Mucosa of gallbladder (tissue), 1 donor: ENCODE measurements around the gene HS1BP3. TPM values are rescaled to one million over a fixed set of nuclear protein-coding genes. Genes with fewer than 3 reads are reported as not detected.
A peak's percentile ranks its signal among the peaks of the same experiment; 100 is the strongest.

ENCODE experiments used
- DNase-seq: peaks from one replicate; pipeline ENCODE4 v3.0.0-alpha.2; 2020; ENCODE audit warnings: low spot score
- total RNA-seq: library from RNA; stranded (reverse); gene quantifications from one replicate; pipeline ENCODE4 v1.2.1, GENCODE V29; 2021
- donor health status: DM: no; HTN: no; CAD: no.

The HS1BP3 gene
- total RNA-seq, 1 donor from 2014 or later, result 50.3 TPM

DNA sequence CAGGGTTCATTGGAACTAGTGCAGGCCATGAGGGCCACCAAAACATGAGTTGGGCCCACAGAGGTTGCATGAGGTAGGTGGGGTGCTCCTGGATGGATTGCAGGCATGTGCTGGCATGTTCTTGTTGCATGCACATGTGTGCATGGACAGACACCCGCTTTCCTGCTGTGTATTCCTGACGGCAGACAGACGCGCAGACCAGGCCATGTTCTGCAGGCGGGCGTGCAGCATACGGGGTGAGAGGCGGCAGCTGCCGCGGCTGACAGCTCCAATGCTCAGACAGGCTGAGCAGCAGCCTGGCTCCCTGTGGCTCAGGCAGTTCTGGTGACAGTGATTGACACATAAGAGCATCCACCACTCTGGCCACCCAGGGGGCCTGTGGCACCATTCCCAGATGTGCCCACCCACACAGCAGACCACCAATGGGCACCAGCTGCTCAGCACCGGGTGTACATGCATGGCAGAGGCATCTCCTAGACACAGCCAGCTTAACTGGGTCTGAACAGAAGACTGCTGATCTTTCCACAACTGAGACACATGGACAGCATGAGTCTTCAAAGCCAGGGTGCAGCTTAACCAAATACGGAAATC lies 21.2 kb downstream of the HS1BP3 start:
- no peak for DNase-seq

DNA sequence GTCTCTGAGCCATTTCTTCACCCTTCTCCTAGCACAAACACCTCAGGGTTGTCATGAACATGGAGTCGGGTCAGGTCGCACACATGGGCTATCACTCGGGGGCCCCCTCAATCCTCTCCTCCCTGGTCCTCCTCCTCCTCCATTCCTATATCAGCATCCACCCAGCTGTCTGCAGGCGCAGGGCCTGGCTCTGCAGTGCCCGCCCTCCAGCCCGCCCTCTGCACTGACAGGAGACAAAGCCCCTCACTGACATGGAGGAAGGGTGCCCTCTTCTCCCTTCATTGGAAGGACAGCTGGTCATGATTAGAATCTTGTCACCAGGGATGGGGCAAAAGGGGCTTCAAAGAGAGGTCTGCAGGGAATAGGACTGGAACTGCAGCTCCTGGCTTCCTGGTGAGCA lies 21.7 kb downstream of the HS1BP3 start:
- no peak for DNase-seq

DNA sequence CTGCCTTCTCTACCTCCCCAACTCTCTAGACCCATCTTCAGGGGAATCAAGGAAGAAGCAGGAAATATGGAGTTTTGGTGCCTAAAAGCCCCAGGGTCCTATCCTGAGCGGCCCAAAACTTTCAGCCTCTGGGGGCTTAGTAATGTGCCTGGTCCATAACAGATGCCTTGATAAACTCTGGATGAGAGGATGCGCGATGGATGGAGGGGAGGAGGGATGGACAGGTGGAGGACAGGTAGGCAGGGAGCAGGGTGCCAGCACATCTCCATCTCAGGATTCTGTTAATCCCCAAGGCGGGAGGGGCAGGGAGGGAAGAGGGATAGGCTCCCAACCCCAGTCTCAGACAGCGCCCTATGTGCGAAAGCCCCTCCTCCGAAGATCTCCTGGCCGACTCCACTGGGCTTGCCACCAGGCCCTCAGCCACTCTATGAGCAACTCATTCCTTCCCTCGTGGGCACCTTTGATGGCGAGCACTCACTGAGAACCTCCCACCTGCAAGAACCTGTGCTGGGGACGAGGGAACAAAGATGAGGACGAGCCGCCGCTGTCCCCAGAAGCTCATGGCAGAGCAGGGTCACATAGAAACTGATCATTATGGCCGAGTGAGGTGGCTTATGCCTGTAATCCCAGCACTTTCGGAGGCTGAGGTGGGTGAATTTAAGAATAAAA lies 23.1 kb downstream of the HS1BP3 start:
- no peak for DNase-seq

DNA sequence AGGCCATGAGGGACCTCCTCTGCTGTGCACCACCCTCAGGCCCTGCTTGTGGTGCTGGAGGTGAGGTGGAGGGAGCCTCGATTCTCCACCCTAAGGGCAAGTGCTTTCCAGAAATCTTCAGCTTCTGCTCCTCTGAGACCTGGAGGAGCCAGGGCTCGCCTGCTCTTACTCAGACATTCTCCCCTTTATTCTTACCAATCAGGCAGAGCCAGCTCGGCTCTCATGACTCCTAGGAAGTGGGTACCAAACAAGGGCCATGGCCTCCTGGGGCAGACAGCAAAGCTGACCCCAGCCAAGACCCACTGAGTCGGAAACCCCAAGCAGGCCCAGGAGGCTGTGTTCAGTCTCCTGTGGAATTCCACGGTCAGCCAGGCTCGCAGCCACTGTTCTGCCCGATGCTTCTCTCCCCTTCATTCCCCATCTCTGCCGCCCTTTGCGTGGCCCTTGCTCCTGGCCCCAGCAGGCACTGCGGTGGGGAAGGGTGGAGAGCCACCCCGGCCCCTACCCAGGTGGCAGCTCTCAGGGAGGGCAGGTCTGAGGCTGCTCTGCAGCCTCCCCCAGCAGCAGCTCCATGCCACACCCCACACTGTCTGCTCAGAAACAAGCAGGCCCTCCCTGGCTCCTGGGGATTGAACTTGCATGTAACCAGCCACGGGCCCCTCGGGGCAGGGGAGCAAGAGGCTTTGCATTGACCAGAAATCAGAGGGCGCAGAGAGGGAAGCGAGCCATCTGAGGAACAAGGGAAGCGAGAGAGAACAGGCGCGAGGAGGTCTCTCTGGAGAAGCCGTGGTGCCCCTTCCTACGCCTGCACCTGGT lies 24.0 kb downstream of the HS1BP3 start:
- no peak for DNase-seq

DNA sequence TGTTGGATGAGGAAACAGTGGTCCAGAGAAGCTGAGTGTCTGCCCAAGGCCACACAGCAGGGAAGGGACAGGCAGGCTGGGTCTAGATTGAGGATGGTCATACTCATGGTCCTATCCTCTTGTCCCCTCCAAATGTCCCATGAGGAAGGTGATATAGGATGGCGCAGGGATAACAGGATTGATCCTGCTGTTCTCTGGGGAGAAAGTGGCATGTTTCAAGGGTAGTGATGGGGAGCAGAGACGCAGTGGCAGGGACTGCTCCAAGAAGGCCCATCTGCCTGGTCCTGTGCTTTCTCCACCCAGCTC lies 24.6 kb downstream of the HS1BP3 start:
- no peak for DNase-seq

DNA sequence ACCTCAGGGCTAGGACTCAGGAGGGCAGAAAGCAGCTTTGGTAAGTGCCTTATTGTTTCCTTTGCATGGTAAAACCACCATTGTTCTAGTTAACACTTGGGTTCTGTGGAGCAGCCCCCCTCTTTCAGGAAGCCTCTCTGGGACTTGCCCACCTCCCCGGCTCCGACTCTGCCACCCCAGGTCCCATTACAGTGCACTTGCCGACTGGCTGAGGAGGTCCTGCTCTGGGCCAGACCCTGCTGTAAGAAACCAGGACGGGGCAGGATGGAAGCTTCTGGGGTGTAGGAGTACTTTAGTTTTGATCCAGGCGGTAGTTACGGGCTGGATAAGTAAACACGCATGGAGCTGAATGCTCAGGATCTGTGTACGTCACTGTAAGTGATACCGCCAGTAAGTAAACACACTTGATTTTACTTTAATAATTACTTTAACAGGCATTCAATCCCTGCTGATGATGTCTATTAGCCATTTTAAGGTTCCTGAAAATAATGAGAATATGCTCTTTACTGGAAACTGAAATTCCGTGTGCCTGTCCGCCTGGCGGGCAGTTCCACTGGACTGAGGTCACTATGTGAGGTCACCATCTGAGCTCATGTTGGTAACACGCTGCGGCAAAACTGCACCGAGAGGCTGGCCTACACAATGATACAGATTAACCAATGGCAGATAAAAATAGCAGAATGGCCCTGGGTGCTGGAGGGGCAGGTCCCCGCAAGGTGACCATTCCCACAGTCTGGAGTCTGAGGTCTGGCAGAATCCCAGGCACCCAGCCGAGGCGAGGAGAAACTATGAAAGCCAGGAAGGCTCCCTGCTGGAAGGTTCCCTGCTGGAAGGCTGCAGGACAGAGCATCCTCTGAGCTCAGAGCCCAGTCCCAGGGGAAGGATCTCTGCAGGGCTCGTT lies 25.2 kb downstream of the HS1BP3 start:
- DNase-seq, result no peak

DNA sequence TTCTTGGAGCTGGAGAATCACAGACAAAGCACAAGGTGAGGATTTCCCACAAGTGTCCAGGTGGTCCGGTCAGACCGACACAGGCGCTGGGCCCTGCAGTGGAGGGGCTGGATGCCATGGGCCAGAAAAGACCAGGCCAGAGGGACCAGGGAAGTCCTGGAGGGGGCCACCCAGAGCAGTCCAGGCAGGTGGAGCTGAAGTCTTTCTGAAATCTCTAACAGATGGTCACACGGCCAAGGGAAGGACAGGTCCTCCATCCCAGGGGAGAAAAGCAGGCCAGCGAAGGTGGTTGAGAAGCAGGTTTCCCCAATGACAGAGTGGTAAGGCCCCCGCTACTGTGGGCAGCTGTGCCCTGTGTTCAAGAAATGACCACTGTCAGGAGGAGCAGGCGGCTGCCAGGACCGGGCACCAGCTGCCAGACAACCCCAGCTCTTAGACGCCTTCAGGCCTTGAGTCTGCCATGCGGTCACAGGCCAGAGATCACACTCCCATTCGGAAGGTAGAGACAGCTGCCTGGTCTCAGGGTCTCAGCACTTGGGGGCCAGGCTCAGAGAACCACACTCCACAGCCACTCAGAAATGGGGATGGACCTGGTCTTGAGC lies 25.9 kb downstream of the HS1BP3 start:
- DNase-seq, result no peak

DNA sequence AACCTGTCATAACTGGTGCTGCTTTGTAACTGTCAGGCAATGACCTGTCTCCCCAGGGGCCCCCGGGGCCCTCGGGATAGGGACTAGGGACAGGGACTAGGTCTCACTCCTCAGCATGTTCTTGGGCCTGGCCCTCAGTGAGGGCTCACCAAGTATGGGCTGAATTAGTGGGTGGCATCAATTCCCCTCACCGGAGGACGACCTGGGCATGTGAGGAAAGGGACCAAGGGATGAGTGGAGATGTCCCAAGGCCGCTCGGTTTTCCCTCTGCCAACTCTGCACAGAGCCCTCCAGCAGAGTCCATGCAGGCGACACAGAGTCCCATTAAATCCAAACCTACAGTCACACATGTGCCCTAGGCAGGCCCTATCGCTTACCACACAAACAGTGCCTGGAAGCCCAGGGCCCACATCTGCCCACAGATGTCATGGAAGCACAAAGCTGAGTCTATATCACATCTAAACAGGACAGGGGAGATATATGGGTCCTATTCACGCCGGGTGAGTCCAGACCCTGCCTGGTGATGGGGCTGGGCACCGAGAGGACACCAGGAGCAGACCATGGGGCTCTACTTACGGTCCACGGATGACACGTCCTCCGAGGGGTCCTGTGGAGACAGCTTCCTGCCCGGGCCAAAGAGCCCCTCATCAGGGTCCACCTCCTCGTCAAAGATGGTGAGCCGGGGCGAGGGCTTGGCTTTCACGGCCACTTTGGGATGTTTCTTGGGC lies 26.6 kb downstream of the HS1BP3 start:
- no peak for DNase-seq

DNA sequence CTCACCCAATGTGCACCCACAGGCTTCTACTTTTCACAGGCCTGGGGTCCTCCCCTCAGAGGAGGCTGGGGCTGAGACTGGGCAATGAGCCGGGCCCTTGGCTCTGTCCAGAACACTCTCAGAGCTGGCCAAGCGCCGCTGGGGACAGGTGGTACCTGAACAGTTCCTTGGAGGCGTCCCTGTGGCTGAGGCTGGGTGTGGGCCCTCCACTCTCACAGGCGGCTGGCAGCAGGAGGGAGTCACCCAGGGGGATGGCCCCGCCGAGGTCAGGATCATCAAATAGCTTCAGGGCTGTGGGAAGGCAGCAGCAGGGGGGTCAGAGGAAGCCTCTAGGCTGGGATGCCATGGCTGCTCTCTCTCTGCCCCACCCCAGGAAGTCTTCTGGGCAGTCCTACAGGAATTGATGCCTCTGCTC lies 27.1 kb downstream of the HS1BP3 start:
- DNase-seq, result no peak

DNA sequence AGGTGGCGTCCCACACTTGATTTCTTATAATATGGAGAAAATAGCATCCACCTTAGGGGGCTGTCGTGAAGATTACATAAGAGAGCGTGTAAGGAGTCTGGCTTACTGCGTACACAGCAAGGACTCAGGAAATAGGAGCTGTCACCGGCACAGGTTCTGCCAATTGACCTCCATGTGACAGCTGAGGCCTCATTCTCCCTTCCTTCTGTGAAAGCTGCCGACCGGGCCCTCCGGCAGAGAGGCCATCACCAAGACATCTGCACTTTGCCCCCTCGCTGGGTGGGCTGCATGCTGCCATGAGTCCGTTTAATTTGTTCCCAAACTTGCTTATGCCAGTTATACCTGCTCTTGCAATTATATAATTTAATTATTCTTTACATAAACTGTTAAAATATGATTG lies 27.7 kb downstream of the HS1BP3 start:
- DNase-seq, result no peak

DNA sequence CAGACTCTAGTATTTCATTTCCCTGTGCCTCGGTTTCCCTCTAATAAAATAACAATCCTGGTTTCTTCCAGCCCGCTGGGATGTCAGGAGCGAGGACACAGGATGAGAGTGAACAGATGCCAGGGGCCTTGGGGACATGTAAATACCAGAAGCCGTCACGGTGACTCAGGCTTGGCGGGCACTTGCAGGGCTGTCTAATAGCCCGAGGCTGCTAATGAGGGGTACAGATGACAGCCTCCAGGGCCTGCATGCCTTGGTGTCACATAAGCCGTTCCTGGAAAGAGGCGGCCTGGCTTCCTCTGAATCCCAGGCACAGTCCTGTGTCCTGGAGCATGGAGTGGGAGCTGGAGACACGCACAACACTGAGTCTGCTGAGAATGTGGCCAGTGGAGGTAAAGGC lies 28.2 kb downstream of the HS1BP3 start:
- DNase-seq, result no peak

DNA sequence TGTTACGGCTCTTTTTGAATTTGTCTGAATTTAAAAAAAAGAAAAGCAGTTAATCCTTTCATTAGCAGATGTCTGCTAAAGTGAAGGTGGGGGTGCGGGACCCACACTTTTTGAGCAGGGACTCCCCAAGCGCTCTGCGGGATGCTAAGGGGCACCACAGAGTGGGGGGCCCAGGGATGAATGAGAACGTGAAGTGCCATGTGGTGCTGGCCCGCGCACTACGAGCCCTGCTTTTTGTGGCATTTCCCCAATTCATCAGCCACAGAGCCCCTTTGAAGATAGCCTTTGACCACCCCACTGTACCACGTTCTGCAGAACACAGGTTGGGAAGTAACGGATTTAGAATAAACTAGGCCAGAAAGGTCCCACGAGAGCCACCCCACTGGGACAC lies 28.6 kb downstream of the HS1BP3 start:
- no peak for DNase-seq

DNA sequence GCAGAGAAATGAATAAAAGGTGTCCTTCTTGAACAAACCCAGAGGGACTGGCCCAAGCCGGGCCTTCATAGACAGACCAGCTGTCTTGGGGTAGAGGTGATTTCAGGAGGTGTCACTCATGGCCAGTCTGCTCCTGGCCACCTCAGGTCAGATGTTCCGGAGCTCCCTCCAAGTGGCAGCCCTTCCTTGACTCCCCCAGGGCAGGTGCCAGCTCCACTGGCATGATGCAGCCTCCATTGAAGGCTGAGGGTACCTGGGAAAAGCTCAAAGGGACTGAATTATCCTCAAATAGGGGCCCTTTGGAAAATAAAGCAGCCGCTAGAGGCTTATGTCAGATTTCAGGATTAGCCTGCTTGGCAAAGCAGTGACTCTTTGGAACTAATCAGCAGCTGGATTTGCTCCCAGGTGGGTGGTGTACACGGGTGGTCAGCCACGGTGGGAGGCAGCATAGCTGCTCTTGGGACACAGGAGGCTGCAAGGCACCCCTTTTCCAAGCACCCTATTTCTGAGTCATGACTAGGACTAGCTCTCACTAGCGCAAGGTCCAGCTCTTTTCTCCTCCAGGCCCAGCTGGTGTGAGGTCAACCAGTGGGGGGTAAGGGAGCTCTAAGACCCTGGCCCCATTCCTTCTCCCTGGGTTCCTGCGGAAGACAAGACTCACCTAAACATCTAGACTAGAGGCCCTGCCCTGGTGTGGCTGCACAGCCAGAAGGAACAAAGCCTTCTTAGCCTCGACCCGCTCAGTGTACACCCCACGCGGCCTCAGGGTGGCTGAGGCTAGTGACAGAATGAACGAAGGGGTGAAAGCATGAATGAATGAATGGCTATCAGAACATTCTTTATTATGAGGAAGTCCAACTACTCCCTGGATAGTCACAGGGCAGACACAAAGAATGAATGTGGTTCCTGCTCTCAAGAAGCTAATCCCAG lies 29.3 kb downstream of the HS1BP3 start:
- no peak for DNase-seq

DNA sequence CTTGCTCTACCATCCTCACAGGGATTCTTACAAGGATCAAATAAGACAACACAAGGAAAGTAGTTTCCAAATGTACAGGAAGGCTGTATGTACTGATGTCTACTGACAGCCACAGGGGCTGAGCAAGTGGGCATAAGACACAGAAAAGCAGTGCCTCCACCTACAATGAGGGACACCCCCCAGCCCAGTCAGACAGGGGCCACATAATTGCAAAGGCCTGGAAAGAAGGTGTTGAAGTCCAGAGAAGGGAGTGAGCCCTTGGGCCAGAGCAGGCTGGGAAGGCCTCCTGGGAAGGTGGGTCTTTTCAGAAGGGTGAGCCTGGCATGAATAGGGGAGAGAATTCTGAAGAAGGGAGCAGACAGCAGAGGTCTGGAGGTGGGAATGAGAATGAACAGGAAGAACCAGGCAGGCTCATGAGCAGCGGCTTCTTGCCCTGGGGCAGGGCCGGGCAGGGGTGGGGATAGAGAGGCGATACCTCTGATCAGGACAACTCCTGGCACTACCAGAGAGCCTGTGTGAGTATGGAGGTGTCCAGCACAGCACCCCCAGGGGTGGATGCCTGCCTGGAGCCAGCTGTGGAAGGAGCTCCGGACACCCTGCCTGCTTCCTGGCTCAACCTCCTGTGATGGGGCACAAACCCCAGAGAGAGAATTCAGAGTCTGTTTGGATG lies 30.1 kb downstream of the HS1BP3 start:
- DNase-seq, result no peak

DNA sequence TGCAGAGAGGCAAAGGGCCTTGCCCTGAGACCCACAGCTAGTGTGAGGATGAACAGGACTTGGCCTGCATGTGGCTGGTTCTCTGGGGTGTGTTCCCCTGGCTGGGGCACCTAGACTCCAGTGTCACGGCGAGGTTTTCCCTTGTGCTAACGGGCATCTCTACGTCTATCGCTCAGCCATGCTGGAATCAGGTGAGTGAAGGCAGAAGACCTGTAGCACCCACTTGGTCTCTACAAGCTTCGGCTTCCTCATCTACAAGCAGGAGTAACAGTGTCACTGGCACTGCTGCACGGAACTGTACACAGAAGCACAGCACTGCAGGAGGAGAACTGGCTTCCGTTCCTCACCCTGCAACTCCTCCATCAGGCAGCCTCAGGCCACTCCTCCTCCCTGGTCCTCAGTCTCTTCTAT lies 30.6 kb downstream of the HS1BP3 start:
- no peak for DNase-seq

DNA sequence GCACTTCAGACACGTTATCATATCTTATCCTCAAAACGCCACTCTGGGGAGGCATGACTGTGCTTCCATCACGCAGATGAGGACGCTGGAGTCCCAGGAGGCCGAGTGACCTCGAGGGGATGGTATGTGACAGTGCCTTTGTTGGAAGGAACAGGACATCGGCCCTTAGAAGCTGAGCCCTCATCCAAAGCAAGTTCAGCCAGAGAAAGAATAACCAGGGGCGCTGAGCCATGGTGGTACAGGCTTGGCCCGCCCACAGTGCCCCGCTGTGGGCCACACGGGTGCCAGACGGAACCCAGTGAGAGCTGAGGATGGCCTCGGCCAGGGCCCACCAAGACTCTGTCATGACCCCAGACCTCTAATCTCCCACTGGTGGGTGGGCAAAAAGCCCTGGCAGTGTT lies 31.3 kb downstream of the HS1BP3 start:
- no peak for DNase-seq

DNA sequence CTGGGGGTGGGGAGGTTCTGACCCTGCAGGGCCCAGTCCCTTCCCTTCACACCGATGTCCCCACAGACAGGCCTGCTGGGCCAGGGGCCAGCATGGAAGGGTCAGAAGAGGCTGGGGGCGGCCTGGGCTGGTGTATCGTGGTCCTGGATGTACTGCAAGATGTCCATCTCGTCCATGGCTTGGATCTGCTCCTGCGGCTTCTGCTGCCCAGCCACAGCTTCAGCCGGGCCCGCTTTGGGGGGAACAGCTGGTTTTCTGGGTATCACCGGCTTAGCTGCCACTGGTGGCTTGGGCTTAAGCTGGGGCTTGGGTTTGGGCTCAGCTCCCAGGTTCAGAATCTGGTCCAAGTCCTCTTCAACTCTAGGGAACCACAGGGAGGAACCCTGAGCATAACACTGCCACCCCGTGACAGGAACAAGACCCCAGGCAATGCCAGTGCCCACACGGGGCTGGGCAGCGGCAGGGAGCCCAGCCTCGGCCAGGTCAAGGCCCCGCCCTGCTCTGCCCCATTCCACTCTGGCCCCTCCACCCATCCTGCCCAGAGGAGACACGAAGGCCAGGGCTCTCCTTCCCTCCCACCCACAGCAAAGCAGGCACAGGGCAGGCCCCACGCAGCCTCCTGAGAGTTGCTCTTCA lies 31.9 kb downstream of the HS1BP3 start:
- no peak for DNase-seq

DNA sequence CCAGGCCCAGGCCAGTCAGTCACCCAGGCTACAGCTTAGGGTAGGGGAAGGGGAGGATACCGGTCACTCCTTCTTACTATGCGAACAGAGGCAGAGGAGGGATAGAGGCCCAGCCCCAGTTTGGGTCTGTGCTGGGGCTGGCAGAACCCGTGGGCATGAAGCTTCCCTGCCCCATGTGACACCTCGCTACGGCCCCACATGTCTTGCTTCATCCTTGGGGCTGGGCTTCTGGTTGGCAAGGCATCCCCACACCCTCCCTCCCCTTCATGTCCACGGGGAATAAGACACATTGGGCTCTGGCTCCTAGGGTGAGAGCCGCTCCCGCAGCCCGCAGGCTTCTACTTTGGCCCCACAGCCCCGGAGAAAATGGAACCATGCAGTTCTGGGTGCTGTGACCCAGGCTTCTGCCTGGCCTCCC lies 32.4 kb downstream of the HS1BP3 start:
- no peak for DNase-seq

DNA sequence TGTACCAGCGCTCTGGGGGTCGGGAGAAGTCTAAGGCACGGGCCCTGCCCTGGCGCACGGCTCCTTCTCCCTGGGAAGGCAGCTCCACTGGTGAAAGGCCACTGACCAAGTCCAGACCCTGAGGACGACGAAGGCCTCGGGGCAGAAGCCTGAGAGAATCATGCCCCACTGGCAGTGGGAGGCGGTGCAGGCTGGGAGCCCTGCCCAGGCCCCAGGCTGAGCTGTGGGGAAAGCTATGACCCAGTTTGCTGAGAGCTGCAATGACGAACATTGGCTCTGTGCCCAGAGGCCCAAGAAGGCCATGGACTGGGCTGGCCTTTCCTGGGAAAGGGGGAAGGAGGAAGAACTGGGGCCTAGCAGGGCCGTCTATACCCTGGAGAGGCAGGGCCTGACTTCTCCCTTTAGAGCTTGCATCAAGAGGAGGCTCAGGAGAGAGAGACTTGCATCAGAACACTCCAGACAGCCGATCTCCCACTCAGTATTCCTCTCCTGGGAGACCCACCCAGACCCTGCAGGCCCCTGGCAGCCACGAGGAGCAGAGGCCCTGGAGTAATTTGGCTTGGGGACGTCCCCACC lies 32.9 kb downstream of the HS1BP3 start:
- peak; percentile 97 for DNase-seq
